ENCODE data around the gene CNN2. TPM values are rescaled to one million over a fixed set of nuclear protein-coding genes. Genes with fewer than 3 reads are reported as not detected.

The CNN2 gene
- polyA plus RNA-seq, 3 donors: 69.9 to 213 (median 144) TPM

DNA sequence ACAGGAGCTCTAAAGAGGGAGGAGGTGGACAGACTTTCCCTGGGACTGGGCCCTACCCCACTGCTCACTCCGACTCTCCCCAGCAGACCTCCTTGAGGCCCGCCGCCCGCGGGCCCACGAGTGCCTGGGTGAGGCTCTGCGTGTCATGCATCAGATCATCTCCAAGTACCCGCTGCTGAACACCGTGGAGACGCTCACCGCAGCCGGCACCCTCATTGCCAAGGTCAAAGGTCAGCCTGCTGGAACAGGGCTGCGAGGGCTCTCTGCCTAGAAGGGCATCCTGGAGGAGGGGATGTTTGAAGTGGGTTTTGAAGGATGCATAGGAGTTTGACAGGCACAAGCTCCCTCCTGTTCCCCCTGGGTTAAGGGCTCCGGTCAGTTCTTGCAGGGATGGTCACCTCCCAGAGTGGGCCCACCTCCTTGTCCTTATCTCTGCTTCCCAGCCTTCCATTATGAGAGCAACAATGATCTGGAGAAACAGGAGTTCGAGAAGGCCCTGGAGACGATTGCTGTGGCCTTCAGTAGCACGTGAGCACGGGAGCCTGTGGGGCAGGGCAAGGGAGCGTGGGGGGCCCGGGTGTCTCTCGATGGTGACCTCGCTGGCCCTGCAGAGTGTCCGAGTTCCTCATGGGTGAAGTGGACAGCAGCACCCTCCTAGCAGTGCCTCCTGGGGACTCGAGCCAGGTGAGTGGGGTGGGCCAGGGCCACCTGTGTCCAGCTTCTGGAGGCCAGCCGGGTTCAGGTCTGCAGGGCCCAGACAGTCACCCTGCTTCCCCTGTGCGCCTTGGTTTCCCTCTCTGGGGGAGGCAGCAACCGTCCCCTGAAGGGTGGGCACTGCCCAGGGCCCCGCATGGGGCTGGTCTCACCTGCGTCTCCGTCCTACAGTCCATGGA is 46.9 kb downstream of the CNN2 start:
- H3K9me3 Mint-ChIP-seq: no peaks in the 10 kb centered on the region
- Histone ChIP-seq H3K4me2 (replicated peaks; ENCODE audit: extremely low read depth, low read length, poor library complexity, severe bottlenecking) (peak overlapping the region; percentile 69), H3K27me3 (ENCODE audit: control insufficient read depth in 2 of 2, insufficient read depth in 2 of 2, low read length in 2 of 2) (no peaks in the 10 kb centered on the region), H3K4me1 (ENCODE audit: control insufficient read depth in 1 of 2, insufficient read depth in 2 of 2, low read length in 2 of 2) (peaks cover 80 to 94% of the 10 kb centered on the region in 2 donors), H3K9ac (ENCODE audit: insufficient read depth, low read length, poor library complexity, severe bottlenecking) (no peak overlapping the region), H4K20me1 (ENCODE audit: insufficient read depth, low read length) (peaks cover 95% of the 10 kb centered on the region), H3K36me3 (replicated peaks in 1 of 2; ENCODE audit: control insufficient read depth in 1 of 2, insufficient read depth in 2 of 2, low read length in 2 of 2) (peaks cover 62 to 65% of the 10 kb centered on the region in 2 donors), H3K27ac (ENCODE audit: low read depth in 1 of 2, low read length in 2 of 2) (peak overlapping the region in 1 of 2 donors; percentile 33), H2AFZ (ENCODE audit: insufficient read depth, low read depth, low read length, poor library complexity, severe bottlenecking) (no peak overlapping the region), H3K79me2 (ENCODE audit: insufficient read depth, low read length) (peaks cover 95% of the 10 kb centered on the region), H3K4me3 (replicated peaks in 1 of 3; ENCODE audit: low read depth in 2 of 3, low read length in 3 of 3) (peak overlapping the region in 1 of 3 experiments; percentile 59), H3K9me3 (replicated peaks in 1 of 2; ENCODE audit: control insufficient read depth in 1 of 2, insufficient read depth in 1 of 2, low read length in 2 of 2) (no peaks in the 10 kb centered on the region)
- intact Hi-C loops (cut with micrococcal nuclease): loop anchor here in 1 of 2 donors (2.0 to 5.0 kb wide), 2 partner anchors 13 to 36 kb away; no protein-coding TSS in a partner anchor
- H3K27ac Mint-ChIP-seq: peak overlapping the region in 5 of 7 donors; percentile 50 to 83 (median 62)
- TF ChIP-seq, protein P1, sequence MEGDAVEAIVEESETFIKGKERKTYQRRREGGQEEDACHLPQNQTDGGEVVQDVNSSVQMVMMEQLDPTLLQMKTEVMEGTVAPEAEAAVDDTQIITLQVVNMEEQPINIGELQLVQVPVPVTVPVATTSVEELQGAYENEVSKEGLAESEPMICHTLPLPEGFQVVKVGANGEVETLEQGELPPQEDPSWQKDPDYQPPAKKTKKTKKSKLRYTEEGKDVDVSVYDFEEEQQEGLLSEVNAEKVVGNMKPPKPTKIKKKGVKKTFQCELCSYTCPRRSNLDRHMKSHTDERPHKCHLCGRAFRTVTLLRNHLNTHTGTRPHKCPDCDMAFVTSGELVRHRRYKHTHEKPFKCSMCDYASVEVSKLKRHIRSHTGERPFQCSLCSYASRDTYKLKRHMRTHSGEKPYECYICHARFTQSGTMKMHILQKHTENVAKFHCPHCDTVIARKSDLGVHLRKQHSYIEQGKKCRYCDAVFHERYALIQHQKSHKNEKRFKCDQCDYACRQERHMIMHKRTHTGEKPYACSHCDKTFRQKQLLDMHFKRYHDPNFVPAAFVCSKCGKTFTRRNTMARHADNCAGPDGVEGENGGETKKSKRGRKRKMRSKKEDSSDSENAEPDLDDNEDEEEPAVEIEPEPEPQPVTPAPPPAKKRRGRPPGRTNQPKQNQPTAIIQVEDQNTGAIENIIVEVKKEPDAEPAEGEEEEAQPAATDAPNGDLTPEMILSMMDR (IDR thresholded peaks at IDR 0.05): no peak
- DNase-seq: no peak
- H3K36me3 Mint-ChIP-seq: peaks cover 48 to 83% of the 10 kb centered on the region in 2 donors
- 89% methylated on average over 12 of the region's 30 CpGs for WGBS (ENCODE audit: insufficient coverage)
- H3K4me1 Mint-ChIP-seq: peaks cover 70% of the 10 kb centered on the region
- H3K27me3 Mint-ChIP-seq (ENCODE audit: low read depth in 3 of 3): peaks cover 0 to 1% (median 0%) of the 10 kb centered on the region in 3 donors
- no peak overlapping the region for H3K4me3 Mint-ChIP-seq

DNA sequence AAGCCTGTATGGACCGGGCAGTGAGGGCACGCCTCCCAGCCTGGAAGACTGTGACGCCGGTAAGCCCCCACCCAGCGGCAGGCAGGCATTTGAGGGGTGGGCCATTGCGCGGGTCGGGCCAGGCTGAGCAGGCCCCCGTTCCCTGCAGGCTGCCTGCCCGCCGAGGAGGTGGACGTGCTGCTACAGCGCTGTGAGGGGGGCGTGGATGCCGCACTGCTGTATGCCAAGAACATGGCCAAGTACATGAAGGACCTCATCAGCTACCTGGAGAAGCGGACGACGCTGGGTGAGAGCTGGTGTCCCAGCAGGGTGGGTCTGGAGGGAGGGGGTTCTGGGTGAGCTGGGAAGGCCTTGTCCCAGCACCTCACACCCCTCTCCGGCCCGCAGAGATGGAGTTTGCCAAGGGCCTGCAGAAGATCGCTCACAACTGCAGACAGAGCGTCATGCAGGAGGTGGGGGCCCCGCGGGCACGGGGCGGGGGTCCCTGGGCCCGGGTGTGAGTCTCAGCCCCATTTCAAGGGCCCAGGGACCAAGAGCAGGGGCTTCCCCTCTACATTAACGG is 47.6 kb downstream of the CNN2 start:
- Mint-ChIP-seq H3K27me3 (ENCODE audit: low read depth in 3 of 3) (peaks cover 0 to 1% (median 0%) of the 10 kb centered on the region in 3 donors), H3K27ac (peak overlapping the region in 6 of 7 donors; percentile 56 to 90 (median 74)), H3K4me1 (peaks cover 64% of the 10 kb centered on the region), H3K36me3 (peaks cover 45 to 84% of the 10 kb centered on the region in 2 donors), H3K4me3 (peak overlapping the region; percentile 57 to 76), H3K9me3 (no peaks in the 10 kb centered on the region)
- no peaks in the 10 kb centered on the region for H3K27me3 ChIP-seq (ENCODE audit: control insufficient read depth in 2 of 2, insufficient read depth in 2 of 2, low read length in 2 of 2)
- peaks cover 94% of the 10 kb centered on the region for H3K79me2 ChIP-seq (ENCODE audit: insufficient read depth, low read length)
- no peak for DNase-seq
- peak overlapping the region; percentile 69 for H3K4me2 ChIP-seq (replicated peaks; ENCODE audit: extremely low read depth, low read length, poor library complexity, severe bottlenecking)
- peak overlapping the region in 1 of 3 experiments; percentile 59 for H3K4me3 ChIP-seq (replicated peaks in 1 of 3; ENCODE audit: low read depth in 2 of 3, low read length in 3 of 3)
- peak overlapping the region; percentile 8 for H3K9ac ChIP-seq (ENCODE audit: insufficient read depth, low read length, poor library complexity, severe bottlenecking)
- WGBS (ENCODE audit: insufficient coverage): 69% methylated on average over 20 of the region's 28 CpGs
- H4K20me1 ChIP-seq (ENCODE audit: insufficient read depth, low read length): peaks cover 95% of the 10 kb centered on the region
- H2AFZ ChIP-seq (ENCODE audit: insufficient read depth, low read depth, low read length, poor library complexity, severe bottlenecking): no peak overlapping the region
- H3K27ac ChIP-seq (ENCODE audit: low read depth in 1 of 2, low read length in 2 of 2): peak overlapping the region; percentile 33 to 36
- H3K4me1 ChIP-seq (ENCODE audit: control insufficient read depth in 1 of 2, insufficient read depth in 2 of 2, low read length in 2 of 2): peaks cover 72 to 87% of the 10 kb centered on the region in 2 donors
- TF ChIP-seq, protein P1 (IDR thresholded peaks at IDR 0.05): no peak
- H3K36me3 ChIP-seq (replicated peaks in 1 of 2; ENCODE audit: control insufficient read depth in 1 of 2, insufficient read depth in 2 of 2, low read length in 2 of 2): peaks cover 66 to 70% of the 10 kb centered on the region in 2 donors
- no peaks in the 10 kb centered on the region for H3K9me3 ChIP-seq (replicated peaks in 1 of 2; ENCODE audit: control insufficient read depth in 1 of 2, insufficient read depth in 1 of 2, low read length in 2 of 2)
- intact Hi-C loops (cut with micrococcal nuclease): loop anchor here in 1 of 2 donors (2.0 to 5.0 kb wide), 2 partner anchors 13 to 37 kb away; no protein-coding TSS in a partner anchor

All from CD14-positive monocyte (primary cell).